NK-92 (cell line): ENCODE results near the gene CNPY1.
"Not testable (repeated sequence)": the region's sequence is repeated elsewhere in the genome, so short reads cannot be mapped to it uniquely, and the experiment has no call there.

Experiments
- DNase-seq: peaks from one replicate; lab custom pipeline; 2025; ENCODE audit not compliant: unreplicated experiment; lab: John Stamatoyannopoulos, UW

Gene CNPY1

GRCh38 chr7:155579565-155579964, 33.2 kb upstream of the CNPY1 start:
- no peak for DNase-seq

GRCh38 chr7:155578016-155578415, 31.7 kb upstream of the CNPY1 start:
- no peak for DNase-seq

- DNase-seq: no peak
These were observed 31.1 kb upstream of the CNPY1 start for GRCh38 chr7:155577509-155577905.

- no peak for DNase-seq
These were observed 30.6 kb upstream of the CNPY1 start for GRCh38 chr7:155576900-155577508.

GRCh38 chr7:155576416-155576815, 30.1 kb upstream of the CNPY1 start:
- no peak for DNase-seq

GRCh38 chr7:155574556-155575290, 28.4 kb upstream of the CNPY1 start:
- DNase-seq: no peak

- no peak for DNase-seq
These were observed 25.4 kb upstream of the CNPY1 start for GRCh38 chr7:155571581-155572345.

- no peak for DNase-seq
These were observed 24.6 kb upstream of the CNPY1 start for GRCh38 chr7:155570991-155571390.

- no peak for DNase-seq
These were observed 24.0 kb upstream of the CNPY1 start for GRCh38 chr7:155570171-155570958.

GRCh38 chr7:155569681-155570080, 23.3 kb upstream of the CNPY1 start:
- no peak for DNase-seq

GRCh38 chr7:155568842-155569494, 22.6 kb upstream of the CNPY1 start:
- no peak for DNase-seq

GRCh38 chr7:155568333-155568660, 21.9 kb upstream of the CNPY1 start:
- no peak for DNase-seq

- no peak for DNase-seq
These were observed 21.4 kb upstream of the CNPY1 start for GRCh38 chr7:155567646-155568332.

GRCh38 chr7:155566011-155566836, 19.9 kb upstream of the CNPY1 start:
- no peak for DNase-seq

GRCh38 chr7:155565596-155565995, 19.2 kb upstream of the CNPY1 start:
- no peak for DNase-seq

- not testable (repeated sequence) for DNase-seq
These were observed 16.6 kb upstream of the CNPY1 start for GRCh38 chr7:155562976-155563375.

- no peak for DNase-seq
These were observed 15.7 kb upstream of the CNPY1 start for GRCh38 chr7:155562106-155562505.

- no peak for DNase-seq
These were observed 14.8 kb upstream of the CNPY1 start for GRCh38 chr7:155560982-155561686.
